HEK293T (cell line): ENCODE measurements around the gene PRDM13.

Experiments used
- BHLHE40 ChIP-seq: fragments of 450-650 bp; IDR thresholded peaks from 2 replicates; pipeline ENCODE4 v1.6.1; 2016; ENCODE audit warnings: mild to moderate bottlenecking, moderate library complexity, borderline replicate concordance
- FOXK2 ChIP-seq: fragments of 450-650 bp; IDR thresholded peaks from 2 replicates; pipeline ENCODE4 v1.6.1; 2016; ENCODE audit warnings: mild to moderate bottlenecking

GRCh38 chr6:99604166-99605073, 2.2 kb upstream of the PRDM13 start:
- TF ChIP-seq FOXK2, result no peak
- no peak for TF ChIP-seq BHLHE40
